Measurements from ENCODE around the gene PLAC1. TPM values are rescaled to one million over a fixed set of nuclear protein-coding genes. Genes with fewer than 3 reads are reported as not detected.

Gene PLAC1
- total and polyA plus RNA-seq, 3 donors from 2014 or later = 0.81 to 3.0 (median 1.0) TPM

DNA sequence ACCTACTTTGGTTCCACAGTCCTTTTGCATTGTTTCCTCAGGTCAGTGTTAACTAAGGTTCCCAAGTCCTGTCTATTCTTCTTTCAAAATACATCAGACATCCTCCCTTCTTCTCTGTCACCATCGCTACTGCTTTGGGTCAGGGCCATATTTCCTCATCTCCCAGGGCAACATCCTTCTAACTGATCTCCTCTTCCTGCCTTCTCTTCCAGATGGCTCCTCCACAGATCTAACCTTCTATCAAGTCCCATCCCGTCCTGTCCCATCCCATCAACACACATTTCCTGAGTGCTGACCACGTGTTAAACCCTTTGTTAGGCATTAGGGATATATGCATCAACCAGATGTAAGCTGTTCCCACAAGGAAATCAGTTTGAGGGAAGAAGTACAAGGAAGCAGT lies 25.9 kb downstream of the PLAC1 start:
- intact Hi-C loops (cut with DNase I; ENCODE audit: low total_unique reads) = no loop called here
- WGBS, 2 donors = 85 to 95% methylated on average over 3 of the region's 3 CpGs
- TF ChIP-seq CTCF (IDR thresholded peaks at IDR 0.05) = no peak
- TF ChIP-seq POLR2A (IDR thresholded peaks at IDR 0.05) = no peak
- Histone ChIP-seq H3K27ac (no peak overlapping the region), H3K9me3 (no peaks in the 10 kb centered on the region), H3K4me3 (no peak overlapping the region), H3K27me3 (no peaks in the 10 kb centered on the region), H3K4me1 (no peaks in the 10 kb centered on the region), H3K36me3 (ENCODE audit: low read depth, missing control alignments) (no peaks in the 10 kb centered on the region)
- DNase-seq = no peak

GRCh38 chrX:134631426-134632346 lies 26.6 kb downstream of the PLAC1 start:
- Histone ChIP-seq H3K27me3 (no peaks in the 10 kb centered on the region), H3K9me3 (no peaks in the 10 kb centered on the region), H3K27ac (no peak overlapping the region), H3K36me3 (ENCODE audit: low read depth, missing control alignments) (no peaks in the 10 kb centered on the region), H3K4me1 (no peaks in the 10 kb centered on the region), H3K4me3 (no peak overlapping the region)
- no peak for TF ChIP-seq POLR2A (IDR thresholded peaks at IDR 0.05)
- TF ChIP-seq CTCF (IDR thresholded peaks at IDR 0.05) = no peak
- intact Hi-C loops (cut with DNase I; ENCODE audit: low total_unique reads) = no loop called here
- no peak for DNase-seq
- 53 to 64% methylated on average over 3 to 9 of the region's 9 CpGs for WGBS, 2 donors

DNA sequence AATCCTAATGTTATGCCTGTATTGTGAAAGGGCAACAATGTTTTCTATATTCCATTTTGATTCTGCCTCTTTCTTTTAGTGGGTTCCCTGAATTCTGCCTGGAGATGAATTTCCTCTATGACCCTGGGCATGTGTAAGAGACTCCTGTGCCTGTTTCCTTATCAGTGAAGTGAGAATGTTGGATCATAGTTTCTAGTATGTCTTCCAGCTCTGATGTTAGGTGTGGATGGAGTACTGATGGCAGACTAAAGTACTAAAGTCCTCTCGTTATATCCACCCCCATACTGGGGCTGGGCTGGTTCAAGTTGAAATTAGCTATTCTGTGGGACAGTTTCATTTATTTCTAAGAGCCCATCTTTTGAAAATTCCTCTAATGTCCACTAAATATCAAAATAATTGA lies 29.6 kb downstream of the PLAC1 start:
- Histone ChIP-seq H3K9me3 (no peaks in the 10 kb centered on the region), H3K36me3 (ENCODE audit: low read depth, missing control alignments) (no peaks in the 10 kb centered on the region), H3K27me3 (no peaks in the 10 kb centered on the region), H3K4me1 (peaks cover 2% of the 10 kb centered on the region), H3K4me3 (no peak overlapping the region), H3K27ac (no peak overlapping the region)
- intact Hi-C loops (cut with DNase I; ENCODE audit: low total_unique reads) = no loop called here
- WGBS, 2 donors = 38 to 56% methylated on average over 1 of the region's 1 CpG
- DNase-seq = no peak
- no peak for TF ChIP-seq CTCF (IDR thresholded peaks at IDR 0.05)
- no peak for TF ChIP-seq POLR2A (IDR thresholded peaks at IDR 0.05)

- Histone ChIP-seq H3K27me3 (no peaks in the 10 kb centered on the region), H3K27ac (no peak overlapping the region), H3K4me1 (peaks cover 2% of the 10 kb centered on the region), H3K36me3 (ENCODE audit: low read depth, missing control alignments) (no peaks in the 10 kb centered on the region), H3K9me3 (no peaks in the 10 kb centered on the region), H3K4me3 (no peak overlapping the region)
- TF ChIP-seq CTCF (IDR thresholded peaks at IDR 0.05) (no peak), POLR2A (IDR thresholded peaks at IDR 0.05) (no peak)
- intact Hi-C loops (cut with DNase I; ENCODE audit: low total_unique reads) = no loop called here
- DNase-seq = no peak
Measured at GRCh38 chrX:134626434-134626833, 31.8 kb downstream of the PLAC1 start.

DNA sequence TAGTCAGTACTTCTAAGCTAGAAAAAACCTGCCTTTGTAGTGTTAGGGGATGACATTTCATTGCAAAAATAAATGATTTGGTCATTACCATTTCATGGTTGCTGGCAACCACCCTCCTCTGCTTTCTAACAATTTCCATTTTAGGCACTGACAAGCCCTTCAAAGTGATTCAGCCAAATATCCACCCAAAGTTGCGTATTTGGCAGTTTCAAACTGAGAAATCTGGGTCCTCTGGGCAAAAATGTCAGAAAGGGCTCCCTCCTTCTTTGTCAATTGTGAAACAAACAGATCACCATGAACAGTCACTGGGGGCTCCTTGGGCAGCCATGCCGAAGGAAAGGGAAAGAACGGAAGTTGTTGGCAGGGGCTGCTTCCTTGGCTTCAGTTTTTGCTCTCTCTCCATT lies 33.0 kb downstream of the PLAC1 start:
- intact Hi-C loops (cut with DNase I; ENCODE audit: low total_unique reads) = no loop called here
- no peaks in the 10 kb centered on the region for H3K9me3 ChIP-seq
- H3K27me3 ChIP-seq = no peaks in the 10 kb centered on the region
- no peaks in the 10 kb centered on the region for H3K36me3 ChIP-seq (ENCODE audit: low read depth, missing control alignments)
- no peak overlapping the region for H3K4me3 ChIP-seq
- no peak for TF ChIP-seq CTCF (IDR thresholded peaks at IDR 0.05)
- TF ChIP-seq POLR2A (IDR thresholded peaks at IDR 0.05) = no peak
- no peak overlapping the region for H3K27ac ChIP-seq
- DNase-seq = no peak
- peaks cover 2% of the 10 kb centered on the region for H3K4me1 ChIP-seq
- WGBS, 2 donors = 57 to 66% methylated on average over 3 of the region's 3 CpGs
